H7 (cell line): ENCODE measurements around the gene CAPN11. TPM values are rescaled to one million over a fixed set of nuclear protein-coding genes. Genes with fewer than 3 reads are reported as not detected.

Experiments used
- DNase-seq: peaks from one replicate; pipeline ENCODE4 v3.0.0; 2012
- H3K27me3 ChIP-seq: 2 replicates; pipeline ENCODE4 v1.6.0; 2011; ENCODE audit warnings: mild to moderate bottlenecking, low read length; ENCODE audit not compliant: control insufficient read depth, insufficient read depth
- H3K36me3 ChIP-seq: replicated peaks from 2 replicates; pipeline ENCODE4 v1.5.1; 2011; ENCODE audit warnings: low read length; ENCODE audit not compliant: control insufficient read depth, insufficient read depth
- H3K4me3 ChIP-seq: 2 replicates; pipeline ENCODE4 v1.5.1; 2011; ENCODE audit warnings: low read depth, mild to moderate bottlenecking, control low read depth, low read length, moderate library complexity; ENCODE audit not compliant: insufficient read depth
- total RNA-seq: library from RNA; depleted of rRNA; stranded (reverse); fragments of >200 nt; shearing (Covaris generic); gene quantifications from 2 replicates; pipeline ENCODE4 v1.2.3, GENCODE V29; 2014

CAPN11 gene
- total RNA-seq, 1 experiment from 2014 or later, result 1.0 TPM

DNA sequence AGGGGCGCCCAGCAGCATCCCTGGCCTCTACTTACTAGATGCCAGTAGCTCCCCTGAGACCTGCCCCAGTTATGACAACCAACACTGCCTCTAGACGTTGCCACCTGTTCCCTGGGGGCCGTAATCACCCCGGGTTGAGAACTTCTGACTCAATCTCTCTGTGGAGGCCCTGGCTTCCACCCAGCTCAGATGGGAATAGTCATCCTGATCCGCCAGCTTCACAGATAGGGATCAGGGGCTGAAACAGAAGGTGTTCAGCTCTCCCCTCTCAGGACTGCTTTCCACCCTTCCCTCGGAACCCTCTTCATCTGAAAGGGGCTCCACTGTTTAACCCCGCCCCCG, 3.3 kb downstream of the CAPN11 start:
- DNase-seq, result no peak
- H3K4me3 ChIP-seq, result no peak overlapping the region

DNA sequence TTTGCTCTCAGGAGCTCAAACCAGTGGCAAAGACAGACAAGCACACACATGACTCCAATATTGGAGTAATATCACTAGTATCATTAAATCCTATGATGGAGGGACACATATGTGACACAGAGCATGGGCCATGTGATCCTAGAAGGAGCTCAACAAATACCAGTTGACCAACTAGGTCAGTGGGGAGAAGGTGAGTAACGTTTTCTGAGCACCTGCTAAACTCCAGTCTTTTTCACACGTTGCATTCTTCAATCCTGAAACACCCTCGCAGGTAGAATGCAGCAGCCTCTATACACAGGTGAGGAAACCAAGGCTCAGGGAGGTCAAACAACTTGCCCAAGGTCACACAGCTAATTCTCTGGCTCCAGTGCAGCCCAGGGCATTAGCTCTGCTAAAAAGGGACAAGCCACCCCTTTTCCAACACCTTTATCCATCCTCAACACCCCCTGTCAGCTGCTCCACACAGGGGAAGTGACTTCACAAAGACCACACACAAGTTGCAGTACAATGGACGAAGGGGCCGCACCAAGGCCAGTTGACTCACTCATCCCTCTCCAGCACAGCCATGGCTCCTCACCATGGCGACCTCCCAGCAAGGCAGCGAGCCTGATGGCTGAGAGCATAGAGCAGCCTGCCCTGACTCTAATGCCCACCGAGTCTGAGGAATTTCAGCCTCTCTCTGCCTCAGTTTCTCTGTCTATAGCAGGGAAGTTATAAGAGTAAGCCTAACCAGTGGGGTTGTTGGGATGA, 4.4 kb downstream of the CAPN11 start:
- Histone ChIP-seq H3K27me3 (no peaks in the 10 kb centered on the region), H3K4me3 (no peak overlapping the region), H3K36me3 (no peaks in the 10 kb centered on the region)
- no peak for DNase-seq

More for the DNA sequence above, 3.3 kb downstream of the CAPN11 start:
- H3K36me3 ChIP-seq, result no peaks in the 10 kb centered on the region
- no peaks in the 10 kb centered on the region for H3K27me3 ChIP-seq

DNA sequence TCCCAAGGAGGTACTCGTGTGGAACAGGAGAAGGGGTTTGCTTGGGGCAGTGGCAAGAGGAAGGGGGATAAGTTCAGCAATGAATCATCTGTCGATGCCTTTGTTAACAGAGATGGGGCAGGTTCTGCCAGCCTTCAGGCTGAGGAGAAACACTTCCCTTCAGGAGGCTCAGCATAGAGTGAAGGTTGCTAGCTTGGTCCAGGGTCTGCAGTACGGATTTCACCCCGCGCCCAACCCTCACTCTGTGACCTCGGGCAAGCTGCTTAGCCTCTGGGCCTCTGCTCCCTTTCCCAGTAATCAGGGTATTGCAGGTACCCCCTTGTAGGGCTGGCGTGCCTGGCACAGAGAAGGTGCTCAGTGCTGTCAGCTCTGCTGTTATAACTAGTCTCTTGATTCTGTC, 7.5 kb downstream of the CAPN11 start:
- Histone ChIP-seq H3K27me3 (no peaks in the 10 kb centered on the region), H3K36me3 (no peaks in the 10 kb centered on the region), H3K4me3 (no peak overlapping the region)
- no peak for DNase-seq

DNA sequence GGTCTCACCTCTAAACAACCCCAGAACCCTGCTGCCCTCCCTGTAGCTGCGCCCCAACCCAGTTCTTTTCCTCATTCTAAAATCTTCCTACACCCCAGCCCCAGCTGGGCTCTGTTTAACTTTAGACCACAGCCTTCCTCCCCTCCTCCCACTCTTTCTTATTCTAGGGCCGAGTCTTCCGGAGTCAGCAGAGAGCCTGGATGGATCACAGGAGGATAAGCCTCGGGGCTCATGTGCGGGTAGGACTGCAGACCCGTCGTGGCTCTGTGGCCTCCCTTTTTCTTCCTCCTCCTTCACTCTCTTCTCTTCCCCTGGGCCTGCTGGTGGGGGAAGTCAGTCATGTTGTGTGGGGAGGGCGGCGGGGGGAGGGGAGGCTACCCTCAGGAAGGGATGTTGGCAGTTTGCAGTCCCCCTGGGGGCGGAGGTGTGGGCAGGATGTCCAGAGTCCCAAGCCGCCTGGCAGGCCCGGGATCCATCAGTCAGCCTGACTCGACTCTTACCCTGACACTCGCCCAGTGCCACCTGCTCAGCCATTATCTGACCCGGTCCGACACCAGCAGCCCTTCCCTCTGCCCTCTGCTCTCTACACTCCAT, 8.1 kb downstream of the CAPN11 start:
- no peaks in the 10 kb centered on the region for H3K27me3 ChIP-seq
- no peak overlapping the region for H3K4me3 ChIP-seq
- DNase-seq, result peak; percentile 80
- no peaks in the 10 kb centered on the region for H3K36me3 ChIP-seq

DNA sequence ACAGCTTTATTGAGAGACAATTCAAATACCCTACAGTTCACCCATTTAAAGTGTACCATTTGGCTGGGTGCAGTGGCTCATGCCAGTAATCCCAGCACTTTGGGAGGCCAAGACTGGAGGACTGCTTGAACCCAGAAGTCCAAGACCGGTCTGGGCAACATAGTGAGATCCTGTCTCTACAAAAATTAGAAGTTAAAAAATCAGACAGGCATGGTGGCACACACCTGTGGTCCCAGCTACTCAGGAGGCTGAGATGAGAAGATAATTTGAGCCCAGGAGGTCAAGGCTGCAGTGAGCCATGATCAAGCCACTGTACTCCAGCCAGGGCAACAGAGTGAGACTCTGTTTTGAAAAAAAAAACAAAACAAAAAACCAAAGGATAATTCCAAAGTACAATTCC, 8.9 kb downstream of the CAPN11 start:
- H3K27me3 ChIP-seq, result no peaks in the 10 kb centered on the region
- no peaks in the 10 kb centered on the region for H3K36me3 ChIP-seq
- DNase-seq, result no peak
- no peak overlapping the region for H3K4me3 ChIP-seq

DNA sequence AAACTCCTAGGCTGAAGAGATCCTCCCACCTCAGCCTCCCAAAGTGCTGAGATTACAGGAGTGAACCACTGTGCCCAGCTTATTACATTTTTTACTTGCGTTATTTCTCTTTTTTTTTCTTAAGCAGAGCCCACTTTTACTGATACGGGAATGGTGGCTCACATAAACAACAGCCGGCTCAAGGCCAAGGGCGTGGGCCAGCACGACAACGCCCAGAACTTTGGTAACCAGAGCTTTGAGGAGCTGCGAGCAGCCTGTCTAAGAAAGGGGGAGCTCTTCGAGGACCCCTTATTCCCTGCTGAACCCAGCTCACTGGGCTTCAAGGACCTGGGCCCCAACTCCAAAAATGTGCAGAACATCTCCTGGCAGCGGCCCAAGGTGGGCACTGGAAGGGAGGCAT, 10.5 kb downstream of the CAPN11 start:
- H3K36me3 ChIP-seq, result no peaks in the 10 kb centered on the region
- no peaks in the 10 kb centered on the region for H3K27me3 ChIP-seq
- DNase-seq, result no peak
- H3K4me3 ChIP-seq, result no peak overlapping the region

DNA sequence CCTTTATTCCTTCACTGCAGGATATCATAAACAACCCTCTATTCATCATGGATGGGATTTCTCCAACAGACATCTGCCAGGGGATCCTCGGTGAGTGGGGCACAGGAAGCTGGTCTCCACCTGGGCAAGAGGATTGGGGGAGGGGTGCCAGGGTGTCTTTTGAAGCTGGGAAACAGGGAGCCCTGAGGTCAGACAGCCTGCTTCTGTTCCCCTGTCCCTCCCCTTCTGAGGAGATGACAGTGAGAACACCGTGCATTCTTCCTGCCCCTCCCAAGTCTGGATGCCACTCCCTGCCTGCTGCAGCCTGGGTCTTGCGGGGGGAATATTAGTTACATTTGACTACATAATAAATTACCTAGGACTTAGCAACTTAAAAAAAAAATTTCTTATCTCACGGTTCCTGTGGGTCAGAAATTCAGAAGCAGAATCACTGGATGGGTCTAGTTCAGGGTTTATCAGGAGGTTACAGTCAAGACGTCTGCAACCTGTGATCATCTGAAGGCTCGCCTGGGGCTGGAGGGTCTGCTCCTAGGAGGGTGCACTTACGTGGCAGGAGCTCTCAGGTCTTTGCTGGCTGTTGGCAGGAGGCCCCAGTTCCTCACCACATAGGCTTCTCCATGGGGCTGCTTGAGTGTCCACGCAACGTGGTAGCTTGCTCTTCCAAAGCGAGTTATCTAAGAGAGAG, 11.4 kb downstream of the CAPN11 start:
- no peak overlapping the region for H3K4me3 ChIP-seq
- H3K27me3 ChIP-seq, result no peaks in the 10 kb centered on the region
- no peaks in the 10 kb centered on the region for H3K36me3 ChIP-seq
- no peak for DNase-seq

DNA sequence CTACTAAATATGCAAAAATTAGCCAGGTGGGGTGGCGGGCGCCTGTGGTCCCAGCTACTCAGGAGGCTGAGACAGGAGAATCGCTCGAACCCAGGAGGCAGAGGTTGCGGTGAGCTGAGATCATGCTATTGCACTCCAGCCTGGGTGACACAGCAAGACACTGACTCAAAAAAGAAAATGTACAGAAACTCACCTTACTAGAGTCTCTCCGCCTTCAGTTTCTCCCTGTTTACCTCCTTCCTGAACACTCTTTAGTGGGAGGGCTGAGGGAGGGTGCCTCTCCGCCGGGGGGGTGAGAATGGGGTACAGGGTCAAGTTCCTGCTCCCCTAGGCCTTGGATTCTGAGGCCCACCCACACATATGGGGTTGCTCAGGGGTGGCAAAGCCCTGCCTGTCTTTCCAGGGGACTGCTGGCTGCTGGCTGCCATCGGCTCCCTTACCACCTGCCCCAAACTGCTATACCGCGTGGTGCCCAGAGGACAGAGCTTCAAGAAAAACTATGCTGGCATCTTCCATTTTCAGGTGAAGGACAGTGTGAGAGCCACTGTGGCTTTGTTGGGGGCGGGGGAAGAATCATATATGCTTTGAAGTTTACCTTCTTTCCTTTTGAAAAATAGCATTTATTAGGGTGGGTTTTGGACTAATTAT, 13.4 kb downstream of the CAPN11 start:
- H3K36me3 ChIP-seq, result no peaks in the 10 kb centered on the region
- no peak overlapping the region for H3K4me3 ChIP-seq
- H3K27me3 ChIP-seq, result no peaks in the 10 kb centered on the region
- no peak for DNase-seq

DNA sequence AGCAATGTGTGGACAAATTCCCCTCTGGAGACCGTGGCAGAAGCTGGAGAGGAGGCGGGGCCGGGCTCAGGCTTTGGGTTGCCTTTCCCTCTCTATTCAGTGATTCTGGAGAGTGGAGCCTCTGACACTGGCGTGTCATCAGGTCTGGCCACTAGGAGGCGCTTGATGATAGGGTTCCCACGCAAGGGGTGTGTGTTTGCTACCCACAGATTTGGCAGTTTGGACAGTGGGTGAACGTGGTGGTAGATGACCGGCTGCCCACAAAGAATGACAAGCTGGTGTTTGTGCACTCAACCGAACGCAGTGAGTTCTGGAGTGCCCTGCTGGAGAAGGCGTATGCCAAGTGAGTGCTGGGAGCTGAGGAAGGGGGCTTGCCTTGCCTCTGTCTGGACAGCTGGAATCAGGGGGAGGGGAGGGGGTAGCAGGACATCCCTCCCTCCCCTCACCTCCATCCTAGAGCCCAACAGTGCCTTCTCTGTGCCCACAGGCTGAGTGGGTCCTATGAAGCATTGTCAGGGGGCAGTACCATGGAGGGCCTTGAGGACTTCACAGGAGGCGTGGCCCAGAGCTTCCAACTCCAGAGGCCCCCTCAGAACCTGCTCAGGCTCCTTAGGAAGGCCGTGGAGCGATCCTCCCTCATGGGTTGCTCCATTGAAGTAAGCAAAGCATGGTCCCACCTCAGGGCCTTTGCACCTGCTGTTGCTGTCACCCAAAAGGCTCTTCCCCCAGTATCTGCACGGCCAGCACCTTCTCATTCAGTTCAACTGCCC, 14.3 kb downstream of the CAPN11 start:
- DNase-seq, result peak; percentile 91
- no peaks in the 10 kb centered on the region for H3K27me3 ChIP-seq
- H3K4me3 ChIP-seq, result no peak overlapping the region
- no peaks in the 10 kb centered on the region for H3K36me3 ChIP-seq

DNA sequence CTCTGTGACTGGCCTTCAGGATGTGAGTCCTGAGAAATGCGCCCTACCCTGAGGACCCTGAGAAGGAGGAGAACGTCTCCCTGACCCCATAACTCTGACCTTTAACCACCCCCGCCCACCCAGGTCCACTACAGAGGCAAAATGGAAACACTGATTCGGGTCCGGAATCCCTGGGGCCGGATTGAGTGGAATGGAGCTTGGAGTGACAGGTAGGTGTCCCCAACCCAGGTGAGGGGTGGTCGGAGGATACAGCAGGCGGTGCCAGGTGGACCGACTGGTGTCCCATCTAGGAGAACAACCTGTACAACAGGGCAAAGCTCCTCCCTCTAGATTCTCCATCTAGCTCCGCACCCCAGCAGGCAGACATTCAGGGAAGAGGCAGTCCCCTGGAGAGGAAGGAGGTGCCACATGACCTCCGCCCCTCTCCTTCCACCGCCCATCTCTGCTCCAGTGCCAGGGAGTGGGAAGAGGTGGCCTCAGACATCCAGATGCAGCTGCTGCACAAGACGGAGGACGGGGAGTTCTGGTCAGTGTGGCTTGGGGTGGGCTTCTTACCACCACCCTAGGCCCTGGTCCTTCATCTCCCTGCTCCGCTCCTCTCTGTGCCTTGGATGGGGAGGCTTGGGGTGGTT, 17.6 kb downstream of the CAPN11 start:
- no peaks in the 10 kb centered on the region for H3K36me3 ChIP-seq
- no peak overlapping the region for H3K4me3 ChIP-seq
- DNase-seq, result peak; percentile 39
- no peaks in the 10 kb centered on the region for H3K27me3 ChIP-seq

DNA sequence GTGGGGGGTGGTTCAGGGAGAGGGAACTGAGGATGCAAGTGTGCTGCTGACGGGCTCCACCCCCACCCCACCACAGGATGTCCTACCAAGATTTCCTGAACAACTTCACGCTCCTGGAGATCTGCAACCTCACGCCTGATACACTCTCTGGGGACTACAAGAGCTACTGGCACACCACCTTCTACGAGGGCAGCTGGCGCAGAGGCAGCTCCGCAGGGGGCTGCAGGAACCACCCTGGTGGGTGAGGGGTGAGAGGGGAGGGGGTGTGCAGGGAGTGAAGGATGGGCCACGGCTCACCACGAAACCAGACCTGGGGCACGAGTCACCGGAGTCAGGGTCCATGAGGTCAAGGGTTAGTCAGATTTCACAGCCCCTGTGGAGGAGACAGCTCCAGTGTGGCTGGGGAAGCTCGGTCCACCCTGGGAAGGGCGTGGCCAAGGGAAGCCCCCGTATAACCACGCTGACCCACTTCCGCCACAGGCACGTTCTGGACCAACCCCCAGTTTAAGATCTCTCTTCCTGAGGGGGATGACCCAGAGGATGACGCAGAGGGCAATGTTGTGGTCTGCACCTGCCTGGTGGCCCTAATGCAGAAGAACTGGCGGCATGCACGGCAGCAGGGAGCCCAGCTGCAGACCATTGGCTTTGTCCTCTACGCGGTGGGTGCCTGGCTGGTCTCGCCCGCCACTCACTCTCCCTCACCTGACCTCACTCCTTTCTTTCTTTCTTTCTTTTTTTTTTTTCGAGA, 18.3 kb downstream of the CAPN11 start:
- Histone ChIP-seq H3K4me3 (no peak overlapping the region), H3K27me3 (no peaks in the 10 kb centered on the region), H3K36me3 (no peaks in the 10 kb centered on the region)
- DNase-seq, result peak; percentile 36

DNA sequence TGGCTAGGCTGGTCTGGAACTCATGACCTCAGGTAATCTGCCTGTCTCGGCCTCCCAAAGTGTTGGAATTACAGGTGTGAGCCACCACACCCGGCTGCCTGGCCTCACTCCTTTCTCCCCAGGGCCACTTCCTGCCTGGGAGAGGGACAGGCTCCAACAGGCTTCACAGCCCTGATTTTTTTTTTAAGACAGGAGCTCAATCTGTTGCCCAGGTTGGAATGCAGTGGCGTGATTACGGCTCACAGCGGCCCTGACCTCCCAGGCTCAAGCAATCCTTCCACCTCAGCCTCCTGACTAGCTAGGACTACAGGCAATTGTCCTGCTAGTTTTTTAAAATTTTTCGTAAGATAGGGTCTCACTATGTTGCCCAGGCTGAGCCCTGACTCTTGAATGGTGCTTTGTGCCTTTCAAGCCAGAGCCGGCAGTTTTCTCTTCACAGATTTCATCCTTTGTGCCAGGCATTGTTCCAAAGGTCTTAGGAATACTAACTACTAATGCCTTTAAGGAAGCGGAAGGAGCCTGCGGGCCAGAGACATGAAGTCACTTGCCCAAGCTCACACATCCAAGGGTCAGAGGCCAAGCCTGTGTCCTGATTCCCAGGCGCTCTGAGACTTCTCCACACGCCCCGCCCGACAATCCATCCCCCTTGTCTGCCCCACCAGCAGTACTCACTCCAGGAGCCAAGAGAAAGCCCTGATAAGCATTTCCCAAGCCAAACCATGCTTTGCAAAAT, 19.2 kb downstream of the CAPN11 start:
- H3K4me3 ChIP-seq, result no peak overlapping the region
- no peaks in the 10 kb centered on the region for H3K36me3 ChIP-seq
- no peaks in the 10 kb centered on the region for H3K27me3 ChIP-seq
- DNase-seq, result peak; percentile 46
